Measurements from ENCODE around the gene KCNJ3. TPM values are rescaled to one million over a fixed set of nuclear protein-coding genes. Genes with fewer than 3 reads are reported as not detected.
"Not testable (repeated sequence)": the region's sequence is repeated elsewhere in the genome, so short reads cannot be mapped to it uniquely, and the experiment has no call there.

Gene KCNJ3
- total RNA-seq, 1 experiment from 2014 or later, result 0.31 TPM

- no peak for TF ChIP-seq ARID4B (CRISPR knock-in tag; IDR thresholded peaks at IDR 0.05; ENCODE audit: borderline replicate concordance)
- TF ChIP-seq GRHL2 (CRISPR knock-in tag; IDR thresholded peaks at IDR 0.05; ENCODE audit: insufficient replicate concordance, severe bottlenecking), result no peak
- no peak for TF ChIP-seq ERG (CRISPR knock-in tag; IDR thresholded peaks at IDR 0.05)
- no peak for TF ChIP-seq PREB (CRISPR knock-in tag; IDR thresholded peaks at IDR 0.05; ENCODE audit: borderline replicate concordance)
- TF ChIP-seq MLX (CRISPR knock-in tag; IDR thresholded peaks at IDR 0.05), result no peak
Measured at GRCh38 chr2:154850532-154850931, 152.0 kb downstream of the KCNJ3 start (continued).

- ATAC-seq (no peak), DNase-seq (ENCODE audit: low spot score) (no peak)
- H3K9me3 Mint-ChIP-seq, result no peaks in the 10 kb centered on the region
- ChIA-PET CTCF (no interaction called here), POLR2A (no interaction called here)
- H3K4me1 Mint-ChIP-seq, result peaks cover 3% of the 10 kb centered on the region; the same call in 1 of the 2 replicates
- H3K36me3 Mint-ChIP-seq, result no peaks in the 10 kb centered on the region
- H3K27ac Mint-ChIP-seq, result no peak overlapping the region
- H3K27me3 Mint-ChIP-seq (ENCODE audit: low read depth), result no peaks in the 10 kb centered on the region
- TF ChIP-seq ZBTB21 (CRISPR knock-in tag; IDR thresholded peaks at IDR 0.05; ENCODE audit: borderline replicate concordance), result no peak
- TF ChIP-seq JAZF1 (CRISPR knock-in tag; IDR thresholded peaks at IDR 0.05), result no peak
- no peak for TF ChIP-seq CTCF (IDR thresholded peaks at IDR 0.05)
- TF ChIP-seq NR1H2 (CRISPR knock-in tag; IDR thresholded peaks at IDR 0.05), result no peak
- TF ChIP-seq PRDM15 (CRISPR knock-in tag; IDR thresholded peaks at IDR 0.05), result no peak
- no peak for TF ChIP-seq MLX (CRISPR knock-in tag; IDR thresholded peaks at IDR 0.05)
- no peak overlapping the region for H3K4me3 Mint-ChIP-seq
Measured at GRCh38 chr2:154855138-154855537, 156.6 kb downstream of the KCNJ3 start.

GRCh38 chr2:154867151-154867550 lies 168.7 kb downstream of the KCNJ3 start:
- H3K4me3 Mint-ChIP-seq; POLR2A ChIA-PET; H3K27ac Mint-ChIP-seq; ATAC-seq; H3K27me3 Mint-ChIP-seq (ENCODE audit: low read depth); CTCF ChIA-PET; DNase-seq (ENCODE audit: low spot score): not testable (repeated sequence)
- Mint-ChIP-seq H3K4me1 (peaks cover 28% of the 10 kb centered on the region), H3K36me3 (peaks cover 19% of the 10 kb centered on the region), H3K9me3 (peaks cover 24% of the 10 kb centered on the region)

Measured in WTC11 (cell line).